HG02885 (cell line): ENCODE data around the gene POGLUT3.

Experiments used
- ATAC-seq: cut with Tn5 transposase; IDR thresholded peaks from one replicate; pipeline ENCODE4 v1.9.1; 2021; ENCODE audit warnings: mild to moderate bottlenecking; ENCODE audit not compliant: unreplicated experiment, poor library complexity

POGLUT3 gene

GRCh38 chr11:108498046-108498815, at the start of gene POGLUT3:
TSS of gene POGLUT3 (minus strand) at chr11:108498384. CDS start at chr11:108498366, 18 bp downstream.
- peak; percentile 67 for ATAC-seq

GRCh38 chr11:108545909-108546501, 47.8 kb upstream of the POGLUT3 start:
- no peak for ATAC-seq

- ATAC-seq: no peak
Observed at GRCh38 chr11:108543316-108543964, 45.3 kb upstream of the POGLUT3 start.

GRCh38 chr11:108541531-108541930, 43.3 kb upstream of the POGLUT3 start:
- ATAC-seq: no peak

GRCh38 chr11:108538502-108538901, 40.3 kb upstream of the POGLUT3 start:
- no peak for ATAC-seq

GRCh38 chr11:108538022-108538424, 39.8 kb upstream of the POGLUT3 start:
- ATAC-seq: no peak

- ATAC-seq: no peak
Observed at GRCh38 chr11:108536783-108537182, 38.6 kb upstream of the POGLUT3 start.

- ATAC-seq: no peak
Observed at GRCh38 chr11:108535384-108535955, 37.3 kb upstream of the POGLUT3 start.

- ATAC-seq: no peak
Observed at GRCh38 chr11:108534274-108534882, 36.2 kb upstream of the POGLUT3 start.

GRCh38 chr11:108530426-108530825, 32.2 kb upstream of the POGLUT3 start:
- ATAC-seq: no peak

GRCh38 chr11:108527382-108527781, 29.2 kb upstream of the POGLUT3 start:
- no peak for ATAC-seq

GRCh38 chr11:108525161-108525560, 27.0 kb upstream of the POGLUT3 start:
- ATAC-seq: no peak

- no peak for ATAC-seq
Observed at GRCh38 chr11:108524422-108524821, 26.2 kb upstream of the POGLUT3 start.

- ATAC-seq: no peak
Observed at GRCh38 chr11:108522318-108522717, 24.1 kb upstream of the POGLUT3 start.

GRCh38 chr11:108518581-108518980, 20.4 kb upstream of the POGLUT3 start:
- ATAC-seq: no peak

GRCh38 chr11:108516125-108516524, 17.9 kb upstream of the POGLUT3 start:
- ATAC-seq: no peak

- no peak for ATAC-seq
Observed at GRCh38 chr11:108512708-108513107, 14.5 kb upstream of the POGLUT3 start.

- no peak for ATAC-seq
Observed at GRCh38 chr11:108511851-108512474, 13.8 kb upstream of the POGLUT3 start.

- ATAC-seq: no peak
Observed at GRCh38 chr11:108508653-108509593, 10.7 kb upstream of the POGLUT3 start.
